Dermis microvascular lymphatic vessel endothelial cell (primary cell): Measurements from ENCODE around the gene HK3. TPM values are rescaled to one million over a fixed set of nuclear protein-coding genes. Genes with fewer than 3 reads are reported as not detected.

Experiments used
- DNase-seq, 2 donors: peaks; one replicate each; pipeline versions ENCODE4 v3.0.0 to v3.0.0-alpha.2; 2010; ENCODE audit warnings: low read depth in 2 of 2
- total RNA-seq: library from RNA; depleted of rRNA; stranded (reverse); fragments of >200 nt; gene quantifications from 2 replicates; pipeline ENCODE4 v1.2.1, GENCODE V29; 2014

Gene HK3, protein sequence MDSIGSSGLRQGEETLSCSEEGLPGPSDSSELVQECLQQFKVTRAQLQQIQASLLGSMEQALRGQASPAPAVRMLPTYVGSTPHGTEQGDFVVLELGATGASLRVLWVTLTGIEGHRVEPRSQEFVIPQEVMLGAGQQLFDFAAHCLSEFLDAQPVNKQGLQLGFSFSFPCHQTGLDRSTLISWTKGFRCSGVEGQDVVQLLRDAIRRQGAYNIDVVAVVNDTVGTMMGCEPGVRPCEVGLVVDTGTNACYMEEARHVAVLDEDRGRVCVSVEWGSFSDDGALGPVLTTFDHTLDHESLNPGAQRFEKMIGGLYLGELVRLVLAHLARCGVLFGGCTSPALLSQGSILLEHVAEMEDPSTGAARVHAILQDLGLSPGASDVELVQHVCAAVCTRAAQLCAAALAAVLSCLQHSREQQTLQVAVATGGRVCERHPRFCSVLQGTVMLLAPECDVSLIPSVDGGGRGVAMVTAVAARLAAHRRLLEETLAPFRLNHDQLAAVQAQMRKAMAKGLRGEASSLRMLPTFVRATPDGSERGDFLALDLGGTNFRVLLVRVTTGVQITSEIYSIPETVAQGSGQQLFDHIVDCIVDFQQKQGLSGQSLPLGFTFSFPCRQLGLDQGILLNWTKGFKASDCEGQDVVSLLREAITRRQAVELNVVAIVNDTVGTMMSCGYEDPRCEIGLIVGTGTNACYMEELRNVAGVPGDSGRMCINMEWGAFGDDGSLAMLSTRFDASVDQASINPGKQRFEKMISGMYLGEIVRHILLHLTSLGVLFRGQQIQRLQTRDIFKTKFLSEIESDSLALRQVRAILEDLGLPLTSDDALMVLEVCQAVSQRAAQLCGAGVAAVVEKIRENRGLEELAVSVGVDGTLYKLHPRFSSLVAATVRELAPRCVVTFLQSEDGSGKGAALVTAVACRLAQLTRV
- not detected in 2 replicates for total RNA-seq

DNA sequence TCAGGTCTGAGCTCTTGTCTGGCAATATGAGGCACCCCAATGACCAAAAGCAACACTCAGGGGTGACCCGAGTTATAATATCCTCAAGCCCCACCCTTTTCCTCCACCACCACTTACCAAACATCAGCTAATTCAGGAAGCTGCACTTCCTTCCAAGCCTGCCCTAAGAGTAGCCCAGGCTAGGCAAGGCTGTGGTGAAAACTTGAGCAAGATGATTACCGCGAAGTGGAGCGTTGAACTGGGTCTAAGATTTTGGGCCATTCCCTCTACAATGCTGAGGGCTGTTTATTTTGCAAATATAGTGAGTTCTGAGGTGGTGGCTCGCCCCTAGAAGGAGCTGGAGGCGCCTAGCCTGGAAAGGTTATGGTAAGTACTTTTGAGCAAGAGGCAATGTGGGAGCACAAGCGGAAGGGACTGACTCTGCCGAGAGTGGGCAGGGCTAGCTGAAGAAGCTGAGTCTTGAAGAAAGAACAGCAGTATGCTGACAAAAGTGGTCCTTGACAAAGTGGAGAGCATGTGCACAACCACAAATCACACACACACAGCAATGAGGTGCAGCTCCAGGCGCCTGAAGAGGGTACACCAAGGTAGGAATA is at the start of gene HK3:
TSS of gene HK3 (minus strand) at position 51 of the 596 bp plus-strand sequence. CDS start 3,187 bp downstream, outside the sequence.
- no peak for DNase-seq

DNA sequence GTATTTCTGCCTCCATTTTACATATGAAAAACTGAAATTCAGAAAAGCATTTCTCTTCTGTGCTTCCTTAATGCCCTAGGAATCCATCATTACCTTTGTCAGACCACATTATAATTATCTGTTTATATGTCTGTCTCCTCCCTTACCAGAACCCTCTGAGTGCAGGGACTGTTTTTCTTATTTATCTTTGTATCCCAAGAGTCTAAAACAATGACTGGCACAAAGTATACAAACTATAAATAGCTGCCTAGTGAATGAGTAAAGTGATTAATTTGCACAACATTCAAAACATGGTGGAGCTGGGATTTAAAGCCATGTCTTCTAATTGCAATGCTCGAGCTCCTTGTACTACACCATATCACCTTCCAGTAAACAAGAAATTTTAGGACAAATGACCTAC is 49.3 kb upstream of the HK3 start:
- peak; percentile 3 to 39 for DNase-seq

DNA sequence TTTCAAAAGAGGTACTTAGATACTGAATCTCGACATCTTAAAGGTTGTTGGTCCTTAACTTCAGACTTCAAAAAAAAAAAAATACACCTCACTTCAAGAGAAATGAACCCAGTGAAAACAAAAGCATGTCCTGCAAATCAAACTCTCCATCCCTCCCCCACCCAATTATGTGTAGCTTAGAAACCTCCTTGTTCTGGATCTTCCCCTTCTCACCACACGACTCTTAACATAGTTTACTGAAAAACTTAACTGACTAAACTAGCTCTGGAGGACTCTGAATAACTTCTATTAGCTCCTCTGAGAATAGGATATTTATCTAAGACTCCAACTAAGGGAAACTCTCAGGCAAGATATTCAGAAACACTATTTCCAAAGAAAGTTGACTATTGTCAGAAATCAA is 48.7 kb upstream of the HK3 start:
- DNase-seq, result no peak

DNA sequence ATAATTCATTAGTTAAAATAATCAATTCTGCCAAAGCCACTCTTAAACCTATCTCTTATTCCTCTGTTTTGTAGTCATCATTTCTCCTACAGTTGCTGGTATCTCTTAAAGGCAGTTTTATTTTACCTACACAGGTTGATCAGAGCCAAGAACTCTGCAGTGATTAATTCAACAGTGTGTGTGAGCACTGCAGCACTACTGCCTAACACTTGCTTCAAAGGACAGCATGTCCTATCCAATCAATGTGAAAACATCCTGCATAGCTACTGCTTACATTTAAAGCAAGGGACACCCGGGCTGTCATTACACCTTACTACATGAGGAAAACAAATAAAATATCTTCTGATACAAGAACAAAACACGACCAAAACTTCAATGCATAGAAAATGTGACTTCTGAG is 45.1 kb upstream of the HK3 start:
- no peak for DNase-seq

DNA sequence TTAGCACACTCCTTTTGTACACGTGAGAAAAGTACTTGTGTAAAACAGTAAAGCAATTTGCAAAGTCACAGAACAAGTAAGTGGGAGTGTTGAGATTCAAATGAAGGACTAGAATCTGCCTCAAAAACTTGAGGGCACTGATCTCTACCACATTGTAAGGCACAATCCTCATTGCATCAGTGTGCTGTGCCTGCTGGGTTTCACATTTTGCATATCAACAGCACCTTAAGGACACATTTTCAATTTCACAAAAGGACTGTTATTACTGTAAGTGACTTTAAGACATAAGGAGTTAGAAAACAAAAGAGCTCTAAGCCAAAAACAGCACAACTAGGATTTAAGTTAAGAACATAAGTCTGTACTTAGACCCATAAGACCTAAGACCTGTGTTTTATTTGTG is 44.7 kb upstream of the HK3 start:
- DNase-seq, result no peak

DNA sequence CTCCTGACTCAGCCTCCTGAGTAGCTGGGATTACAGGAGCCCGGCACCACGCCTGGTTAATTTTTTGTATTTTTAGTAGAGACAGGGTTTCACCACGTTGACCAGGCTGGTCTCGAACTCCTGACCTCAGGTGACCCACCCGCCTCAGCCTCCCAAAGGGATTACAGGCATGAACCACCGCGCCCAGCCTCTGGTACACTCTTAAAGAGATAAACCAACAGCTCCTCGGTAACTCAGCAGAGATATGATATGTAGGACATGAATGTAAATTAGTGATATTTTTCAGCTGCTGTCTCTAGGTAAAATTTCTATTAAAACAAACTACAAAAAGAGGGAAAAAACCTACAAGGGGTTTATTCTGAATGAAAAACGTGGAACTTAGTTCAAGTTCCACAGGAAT is 42.8 kb upstream of the HK3 start:
- DNase-seq, result no peak

DNA sequence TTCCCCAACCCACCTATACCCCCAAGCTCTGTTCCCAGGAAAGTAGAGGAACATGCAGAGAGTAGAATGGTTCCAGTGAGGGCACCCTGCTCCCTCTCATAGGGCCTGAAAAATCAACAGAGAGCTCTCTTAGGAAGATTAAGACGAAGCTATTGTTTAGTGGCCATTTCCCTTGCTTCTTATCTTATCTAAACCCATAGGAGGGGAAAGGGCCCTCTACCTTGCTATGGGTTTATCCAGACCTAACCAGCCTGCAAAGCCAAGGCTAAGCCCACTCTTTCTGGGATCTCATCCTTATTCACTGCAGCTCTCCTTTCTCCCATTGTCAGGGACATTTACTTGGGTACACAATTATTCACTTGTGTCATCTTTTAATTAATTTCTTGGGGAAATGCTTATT is 39.3 kb upstream of the HK3 start:
- no peak for DNase-seq

DNA sequence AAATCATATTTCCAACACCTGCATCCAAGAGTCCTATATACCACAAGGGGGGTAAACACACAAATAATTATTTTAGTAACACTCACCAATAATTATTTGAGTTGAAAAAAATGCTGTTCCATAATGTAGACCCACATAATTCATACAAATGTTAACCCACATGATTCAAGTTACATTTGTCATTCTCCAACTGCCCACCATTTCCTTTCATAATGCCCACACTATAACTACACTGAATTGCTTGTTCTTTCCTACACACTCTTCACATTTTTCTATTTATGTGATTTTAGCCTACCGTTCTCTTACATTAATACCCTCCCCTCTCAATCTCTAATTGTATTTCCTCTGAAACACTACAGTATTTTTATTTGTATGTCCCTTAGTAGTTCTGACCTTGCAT is 35.9 kb upstream of the HK3 start:
- DNase-seq, result no peak

DNA sequence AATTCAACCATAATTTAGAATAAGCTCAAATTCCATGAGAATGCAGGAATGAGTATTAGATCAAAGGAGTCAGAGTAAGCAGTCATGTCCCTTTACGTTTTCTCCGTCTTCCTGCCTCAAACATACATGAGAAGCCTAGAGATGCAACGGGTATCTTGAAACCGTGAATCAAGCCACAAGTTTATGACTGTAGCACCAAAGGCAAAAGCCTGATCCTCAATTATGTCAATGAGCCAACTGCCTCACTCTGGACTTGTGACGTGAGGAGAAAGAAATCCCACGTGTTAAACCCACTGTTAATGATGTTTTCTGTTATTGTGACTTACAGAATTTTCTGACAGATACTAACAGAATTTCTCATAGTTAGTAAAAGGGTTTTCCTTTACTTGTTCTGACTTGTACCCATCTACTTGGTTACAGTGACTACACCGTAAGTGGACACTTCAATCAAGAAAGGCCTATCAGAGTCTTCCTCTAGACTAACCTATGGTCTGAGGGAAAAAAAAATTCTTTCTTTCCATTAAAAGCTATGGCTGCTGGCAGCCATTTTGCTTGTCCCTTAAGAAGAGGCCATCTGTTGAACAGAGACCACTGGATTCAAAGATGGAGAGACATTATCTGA is 35.3 kb upstream of the HK3 start:
- no peak for DNase-seq

DNA sequence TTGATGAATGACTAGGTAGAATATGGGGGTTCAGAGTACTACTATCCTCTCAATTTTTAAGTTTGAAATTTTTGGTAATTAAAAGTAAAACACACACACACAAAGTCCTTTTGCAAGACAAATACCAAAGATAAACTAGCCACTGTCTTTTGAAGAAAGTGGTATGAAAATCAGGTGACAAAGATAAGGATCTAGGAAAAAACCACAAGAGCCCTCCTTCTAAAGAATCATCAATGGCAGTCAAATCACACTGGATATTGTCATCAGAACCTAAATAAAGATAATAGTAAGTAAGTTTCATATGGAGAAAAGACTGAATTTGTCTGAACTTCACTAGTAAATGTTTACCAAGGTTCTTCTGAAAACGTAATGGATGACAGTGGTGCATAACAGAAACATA is 30.5 kb upstream of the HK3 start:
- DNase-seq, result no peak

DNA sequence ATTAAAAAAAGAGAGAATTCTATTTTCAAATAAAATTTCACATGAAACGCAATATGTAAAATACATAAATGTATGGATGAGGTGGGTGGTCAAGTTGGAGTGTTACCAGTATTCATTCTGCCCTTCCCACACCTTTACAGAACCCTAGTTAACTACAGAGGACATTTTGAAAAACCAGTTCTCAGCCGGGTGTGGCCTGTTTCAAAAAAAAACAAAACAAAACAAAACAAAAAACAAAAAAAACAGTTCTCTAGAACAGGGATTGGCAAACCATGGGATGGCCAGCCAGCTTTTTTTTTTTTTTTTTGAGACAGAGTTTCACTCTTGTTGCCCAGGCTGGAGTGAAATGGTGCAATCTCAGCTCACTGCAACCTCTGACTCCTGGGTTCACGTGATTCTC is 28.4 kb upstream of the HK3 start:
- no peak for DNase-seq

DNA sequence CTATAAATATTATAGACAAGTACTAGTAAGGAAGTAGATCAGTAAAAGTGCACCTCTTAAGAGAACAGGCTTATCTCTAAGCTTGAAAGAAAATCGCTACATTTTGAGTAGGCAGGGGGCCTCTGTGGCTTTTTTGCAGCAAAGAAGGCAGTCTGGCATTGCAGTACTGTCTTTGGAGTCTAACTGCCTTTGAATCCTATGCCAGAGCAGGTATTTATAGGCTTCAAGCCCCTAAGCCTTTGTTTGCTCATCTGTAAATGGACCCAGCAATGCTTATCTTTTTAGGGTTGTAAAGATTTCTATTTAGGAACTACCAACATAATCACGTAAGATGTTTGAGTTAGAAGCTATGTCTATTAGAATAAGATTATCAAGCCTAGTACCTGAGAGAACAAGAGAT is 23.7 kb upstream of the HK3 start:
- DNase-seq, result no peak

DNA sequence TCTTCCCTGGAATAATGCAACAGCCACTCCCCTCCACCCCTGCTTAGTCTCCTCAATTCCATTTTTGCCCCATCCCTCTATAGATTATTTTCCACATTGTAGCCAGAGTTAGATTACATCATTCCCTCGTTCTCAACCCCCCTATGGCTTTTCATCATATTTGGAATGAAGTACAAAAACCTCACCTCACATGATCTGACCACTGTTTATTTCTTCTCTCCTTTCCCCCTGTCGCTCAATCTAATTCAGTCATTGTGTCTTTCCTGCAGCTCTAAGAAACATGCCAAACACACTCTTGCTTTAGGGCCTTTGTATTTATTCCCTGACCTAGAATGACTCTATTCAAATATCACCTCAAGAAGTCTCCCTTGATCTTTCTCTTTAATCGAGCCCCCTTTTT is 22.6 kb upstream of the HK3 start:
- DNase-seq, result no peak

DNA sequence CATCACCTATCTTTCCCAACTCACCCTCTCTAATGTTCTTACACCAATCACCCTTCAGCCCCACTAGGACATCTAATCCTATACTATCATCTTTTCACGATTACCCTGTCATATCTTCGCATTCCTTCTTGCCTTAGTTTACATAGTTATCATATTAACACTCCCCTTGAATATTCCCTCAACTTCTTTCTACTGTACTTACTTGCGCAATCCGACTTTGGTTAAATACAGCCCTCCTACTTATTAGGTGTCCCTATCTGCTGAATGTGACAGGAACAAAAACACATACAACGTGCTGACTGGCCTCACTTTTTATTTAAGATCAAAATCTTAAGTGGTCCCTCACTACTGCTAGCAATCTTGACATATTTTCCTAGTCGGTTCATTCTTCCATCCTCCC is 19.5 kb upstream of the HK3 start:
- DNase-seq, result no peak

DNA sequence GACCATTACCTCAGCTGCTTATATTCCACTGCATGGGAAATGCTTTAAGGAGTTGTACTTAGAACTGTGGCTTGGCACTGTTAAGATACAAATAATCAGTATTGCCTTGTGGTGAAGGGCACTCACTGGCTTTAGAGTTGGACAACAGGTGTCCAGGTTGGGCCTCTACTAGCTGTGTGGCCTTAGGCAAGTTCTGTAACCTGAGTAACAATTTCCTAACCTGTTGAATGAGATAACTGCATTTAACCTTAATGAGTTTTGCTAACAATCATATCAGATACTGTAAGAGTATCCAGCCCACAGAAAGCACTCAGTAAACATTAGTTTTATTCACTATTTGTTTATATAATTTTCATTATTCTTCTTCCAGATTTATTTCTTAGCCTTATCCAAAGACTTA is 17.2 kb upstream of the HK3 start:
- no peak for DNase-seq

DNA sequence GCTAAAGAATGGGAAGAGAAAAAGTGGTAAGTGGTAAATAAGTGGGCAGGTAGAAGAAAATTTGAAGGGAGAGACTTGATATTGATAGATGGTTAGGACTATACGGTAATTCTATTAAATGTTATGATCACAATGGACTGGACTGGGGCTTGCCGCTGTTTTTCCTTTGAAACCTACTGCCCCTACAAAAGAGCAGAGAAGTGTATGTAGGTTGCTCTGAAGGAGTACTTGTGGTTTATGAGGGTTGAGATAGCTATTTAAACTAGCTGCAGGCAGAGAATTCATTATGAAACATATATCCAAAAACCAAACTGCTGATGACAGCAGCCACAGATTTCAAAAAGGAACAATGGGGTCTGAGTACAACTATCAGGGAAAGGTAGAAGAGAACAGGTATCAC is 16.8 kb upstream of the HK3 start:
- no peak for DNase-seq

DNA sequence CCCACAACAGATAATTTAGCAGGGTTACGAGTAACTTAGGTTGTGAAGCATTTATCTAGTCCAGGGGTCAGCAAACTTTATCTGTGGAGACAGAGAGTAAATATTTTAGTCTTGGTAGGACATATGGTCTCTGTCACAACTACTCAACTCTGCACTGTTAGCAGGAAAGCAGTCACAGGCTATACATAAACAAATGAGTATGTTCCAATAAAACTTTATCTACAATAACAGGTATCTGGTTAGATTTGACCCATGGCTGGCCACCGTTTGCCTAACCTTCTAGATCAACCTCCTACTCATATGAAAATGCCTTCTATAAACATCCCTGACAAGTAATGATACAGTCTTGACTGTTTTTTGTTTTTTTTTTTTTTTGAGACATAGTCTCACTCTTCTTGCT is 13.0 kb upstream of the HK3 start:
- no peak for DNase-seq

DNA sequence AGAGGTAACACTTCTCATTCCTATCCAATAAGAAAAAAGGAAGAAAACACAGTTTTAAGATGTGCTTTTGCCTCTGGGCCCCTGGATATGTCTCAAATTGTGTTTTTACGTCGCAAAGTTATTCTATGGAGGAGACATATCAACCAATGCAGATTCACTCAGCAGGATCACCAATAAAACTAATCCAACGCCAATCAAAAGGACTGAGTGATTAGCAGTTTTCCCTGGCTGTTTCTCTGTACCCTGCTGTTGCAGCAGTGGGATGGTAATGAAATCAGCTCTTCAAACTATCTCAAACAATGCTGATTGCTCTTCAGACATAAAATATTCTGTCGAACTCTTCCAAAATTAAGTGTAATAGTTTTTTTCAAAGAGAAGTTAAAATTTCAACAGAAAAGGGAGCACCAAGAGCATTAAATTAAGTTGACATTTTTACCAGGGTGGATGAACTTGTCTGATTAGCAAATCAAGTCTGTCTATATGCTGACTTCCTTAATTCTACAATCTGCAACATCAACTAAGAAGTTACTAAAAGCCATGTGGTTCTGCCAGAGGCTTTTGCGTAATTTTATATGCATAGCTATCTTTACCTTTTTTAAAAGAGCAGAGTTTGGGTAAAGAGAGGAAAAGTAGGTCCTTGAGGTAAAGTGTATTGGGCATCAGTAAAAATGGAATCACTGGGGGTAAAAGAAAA is 9.7 kb upstream of the HK3 start:
- no peak for DNase-seq

DNA sequence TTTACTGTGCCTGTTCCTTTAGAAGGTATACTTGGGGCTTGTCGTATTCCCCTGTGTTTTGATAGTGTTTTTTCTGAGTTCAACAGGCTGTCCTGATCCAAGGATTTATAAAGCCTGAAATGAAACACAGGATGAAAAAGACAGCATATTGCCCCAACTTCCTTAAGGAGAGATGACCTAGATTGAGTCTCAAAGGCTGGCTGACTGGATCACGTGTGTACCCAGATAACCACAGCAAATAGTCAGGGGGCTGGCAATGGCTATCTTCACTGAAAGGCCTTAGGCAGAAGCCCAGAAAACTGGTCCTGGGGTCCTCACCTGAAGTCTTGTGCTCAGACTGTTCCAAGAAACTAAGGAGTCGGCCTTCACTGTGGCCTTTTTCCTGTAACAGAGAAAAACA is 7.7 kb upstream of the HK3 start:
- DNase-seq, result no peak

DNA sequence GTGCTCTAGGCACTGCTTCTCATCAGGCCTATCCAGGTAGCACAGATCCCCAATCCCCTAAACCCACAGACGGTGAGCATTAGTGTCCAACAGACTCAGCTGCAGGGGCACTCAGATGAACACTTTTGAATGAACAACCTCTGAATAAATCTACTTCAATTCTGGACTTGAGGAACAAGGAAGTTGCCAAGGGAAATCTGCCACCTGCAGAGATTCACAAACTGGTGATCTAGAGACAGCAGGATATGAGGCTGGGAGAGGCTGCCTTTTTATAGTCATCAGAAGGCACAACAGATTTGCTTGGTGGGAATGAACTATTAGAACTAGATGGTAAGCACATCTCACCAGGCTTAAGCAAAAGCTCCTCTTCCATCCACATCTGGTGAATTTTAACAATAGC is 7.0 kb upstream of the HK3 start:
- no peak for DNase-seq

DNA sequence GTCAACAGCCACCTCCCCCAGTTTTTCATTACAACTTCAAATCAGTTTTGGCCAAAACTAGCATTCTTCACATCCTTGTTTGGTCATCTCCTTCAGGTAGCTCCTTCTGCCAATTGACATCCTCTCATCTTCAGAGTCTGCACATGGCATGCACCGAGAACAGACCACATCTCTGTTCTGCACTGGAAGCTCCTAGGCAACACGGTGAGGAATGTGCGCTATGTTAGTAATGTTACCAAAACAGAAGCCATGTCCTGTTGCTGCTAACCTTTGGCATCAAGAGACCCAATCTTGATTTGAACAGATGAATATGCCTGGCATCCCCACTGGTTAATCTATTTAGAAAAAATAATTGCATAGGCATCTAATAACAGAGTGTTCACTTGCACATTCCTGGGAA is 5.1 kb upstream of the HK3 start:
- no peak for DNase-seq
